ENCODE results near the gene GJB6. TPM values are rescaled to one million over a fixed set of nuclear protein-coding genes. Genes with fewer than 3 reads are reported as not detected.
A peak's percentile ranks its signal among the peaks of the same experiment; 100 is the strongest.

The GJB6 gene
- total RNA-seq, 1 experiment from 2014 or later = 0.24 TPM

- H3K4me3 Mint-ChIP-seq (ENCODE audit: low read depth, unreplicated experiment) = no peak overlapping the region
- peak; percentile 37 for DNase-seq
- H3K4me1 Mint-ChIP-seq (ENCODE audit: low read depth, unreplicated experiment) = no peaks in the 10 kb centered on the region
- intact Hi-C loops (cut with micrococcal nuclease; ENCODE audit: unreplicated experiment) = loop anchor here (1.0 kb wide), 1 partner anchor 307 kb away; no protein-coding TSS in a partner anchor
- no peaks in the 10 kb centered on the region for H3K36me3 Mint-ChIP-seq (ENCODE audit: insufficient read depth, unreplicated experiment)
- no peaks in the 10 kb centered on the region for H3K9me3 Mint-ChIP-seq (ENCODE audit: low read depth, unreplicated experiment)
- H3K27me3 Mint-ChIP-seq (ENCODE audit: unreplicated experiment) = no peaks in the 10 kb centered on the region
- TF ChIP-seq, protein P1, sequence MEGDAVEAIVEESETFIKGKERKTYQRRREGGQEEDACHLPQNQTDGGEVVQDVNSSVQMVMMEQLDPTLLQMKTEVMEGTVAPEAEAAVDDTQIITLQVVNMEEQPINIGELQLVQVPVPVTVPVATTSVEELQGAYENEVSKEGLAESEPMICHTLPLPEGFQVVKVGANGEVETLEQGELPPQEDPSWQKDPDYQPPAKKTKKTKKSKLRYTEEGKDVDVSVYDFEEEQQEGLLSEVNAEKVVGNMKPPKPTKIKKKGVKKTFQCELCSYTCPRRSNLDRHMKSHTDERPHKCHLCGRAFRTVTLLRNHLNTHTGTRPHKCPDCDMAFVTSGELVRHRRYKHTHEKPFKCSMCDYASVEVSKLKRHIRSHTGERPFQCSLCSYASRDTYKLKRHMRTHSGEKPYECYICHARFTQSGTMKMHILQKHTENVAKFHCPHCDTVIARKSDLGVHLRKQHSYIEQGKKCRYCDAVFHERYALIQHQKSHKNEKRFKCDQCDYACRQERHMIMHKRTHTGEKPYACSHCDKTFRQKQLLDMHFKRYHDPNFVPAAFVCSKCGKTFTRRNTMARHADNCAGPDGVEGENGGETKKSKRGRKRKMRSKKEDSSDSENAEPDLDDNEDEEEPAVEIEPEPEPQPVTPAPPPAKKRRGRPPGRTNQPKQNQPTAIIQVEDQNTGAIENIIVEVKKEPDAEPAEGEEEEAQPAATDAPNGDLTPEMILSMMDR (IDR thresholded peaks at IDR 0.05; ENCODE audit: unreplicated experiment) = peak; percentile 58
- BruUV-seq (replicated peaks) = no TSS peak
- no peak overlapping the region for H3K27ac Mint-ChIP-seq (ENCODE audit: unreplicated experiment)
- CTCF ChIA-PET = interaction anchor here (0.7 kb wide), 2 partner anchors 50 to 180 kb away, joined by 4 to 7 read pairs; no protein-coding TSS in a partner anchor
These were observed 49.8 kb downstream of the GJB6 start for GRCh38 chr13:20182231-20182846.

DNA sequence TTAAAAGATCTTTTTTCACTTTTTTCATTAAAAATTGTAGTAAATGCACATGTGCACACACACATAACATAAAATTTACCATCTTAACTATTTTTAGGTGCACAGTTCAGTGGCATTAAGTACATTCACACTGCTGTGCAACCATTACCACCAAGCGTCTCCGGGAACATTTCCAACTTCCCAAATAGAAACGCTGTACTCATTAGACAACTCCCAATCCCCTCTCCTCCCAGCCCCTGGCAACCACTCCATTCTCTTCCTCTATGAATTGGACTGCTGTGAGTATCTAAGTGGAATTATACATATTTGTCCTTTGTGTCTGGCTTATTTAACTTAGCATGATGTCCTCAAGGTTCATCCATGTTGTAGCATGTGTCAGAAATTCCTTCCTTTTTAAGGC, 50.9 kb downstream of the GJB6 start:
- no peak for DNase-seq
- Mint-ChIP-seq H3K27ac (ENCODE audit: unreplicated experiment) (no peak overlapping the region), H3K27me3 (ENCODE audit: unreplicated experiment) (no peaks in the 10 kb centered on the region), H3K4me1 (ENCODE audit: low read depth, unreplicated experiment) (peaks cover under 1% of the 10 kb centered on the region), H3K9me3 (ENCODE audit: low read depth, unreplicated experiment) (no peaks in the 10 kb centered on the region), H3K36me3 (ENCODE audit: insufficient read depth, unreplicated experiment) (no peaks in the 10 kb centered on the region), H3K4me3 (ENCODE audit: low read depth, unreplicated experiment) (no peak overlapping the region)
- intact Hi-C loops (cut with micrococcal nuclease; ENCODE audit: unreplicated experiment) = no loop called here
- CTCF ChIA-PET = no interaction called here
- TF ChIP-seq, protein P1 (IDR thresholded peaks at IDR 0.05; ENCODE audit: unreplicated experiment) = no peak
- no TSS peak for BruUV-seq (replicated peaks)

- H3K4me1 Mint-ChIP-seq (ENCODE audit: low read depth, unreplicated experiment) = peaks cover 19% of the 10 kb centered on the region
- BruUV-seq (replicated peaks) = no TSS peak
- CTCF ChIA-PET = no interaction called here
These were observed 54.0 kb downstream of the GJB6 start for GRCh38 chr13:20178156-20178555.

GRCh38 chr13:20177049-20177831, 54.9 kb downstream of the GJB6 start:
- CTCF ChIA-PET = no interaction called here
- no peaks in the 10 kb centered on the region for H3K27me3 Mint-ChIP-seq (ENCODE audit: unreplicated experiment)
- peaks cover 19% of the 10 kb centered on the region for H3K4me1 Mint-ChIP-seq (ENCODE audit: low read depth, unreplicated experiment)
- no peaks in the 10 kb centered on the region for H3K9me3 Mint-ChIP-seq (ENCODE audit: low read depth, unreplicated experiment)
- intact Hi-C loops (cut with micrococcal nuclease; ENCODE audit: unreplicated experiment) = no loop called here
- H3K36me3 Mint-ChIP-seq (ENCODE audit: insufficient read depth, unreplicated experiment) = peaks cover 8% of the 10 kb centered on the region
- H3K27ac Mint-ChIP-seq (ENCODE audit: unreplicated experiment) = no peak overlapping the region
- DNase-seq = no peak
- no TSS peak for BruUV-seq (replicated peaks)
- TF ChIP-seq, protein P1 (IDR thresholded peaks at IDR 0.05; ENCODE audit: unreplicated experiment) = no peak
- no peak overlapping the region for H3K4me3 Mint-ChIP-seq (ENCODE audit: low read depth, unreplicated experiment)

More at GRCh38 chr13:20178156-20178555, 54.0 kb downstream of the GJB6 start:
- Mint-ChIP-seq H3K36me3 (ENCODE audit: insufficient read depth, unreplicated experiment) (peaks cover 8% of the 10 kb centered on the region), H3K27me3 (ENCODE audit: unreplicated experiment) (no peaks in the 10 kb centered on the region), H3K27ac (ENCODE audit: unreplicated experiment) (no peak overlapping the region), H3K4me3 (ENCODE audit: low read depth, unreplicated experiment) (no peak overlapping the region), H3K9me3 (ENCODE audit: low read depth, unreplicated experiment) (no peaks in the 10 kb centered on the region)
- DNase-seq = no peak
- TF ChIP-seq, protein P1 (IDR thresholded peaks at IDR 0.05; ENCODE audit: unreplicated experiment) = no peak
- intact Hi-C loops (cut with micrococcal nuclease; ENCODE audit: unreplicated experiment) = no loop called here
